G401.6 (cell line): ENCODE measurements around the gene LMBR1L.

ENCODE experiments used
- FAIRE-seq: peaks from 2 replicates; lab custom pipeline; 2012; peaks lifted over from hg19 to GRCh38; lab: Jason Lieb, UNC

The LMBR1L gene

DNA sequence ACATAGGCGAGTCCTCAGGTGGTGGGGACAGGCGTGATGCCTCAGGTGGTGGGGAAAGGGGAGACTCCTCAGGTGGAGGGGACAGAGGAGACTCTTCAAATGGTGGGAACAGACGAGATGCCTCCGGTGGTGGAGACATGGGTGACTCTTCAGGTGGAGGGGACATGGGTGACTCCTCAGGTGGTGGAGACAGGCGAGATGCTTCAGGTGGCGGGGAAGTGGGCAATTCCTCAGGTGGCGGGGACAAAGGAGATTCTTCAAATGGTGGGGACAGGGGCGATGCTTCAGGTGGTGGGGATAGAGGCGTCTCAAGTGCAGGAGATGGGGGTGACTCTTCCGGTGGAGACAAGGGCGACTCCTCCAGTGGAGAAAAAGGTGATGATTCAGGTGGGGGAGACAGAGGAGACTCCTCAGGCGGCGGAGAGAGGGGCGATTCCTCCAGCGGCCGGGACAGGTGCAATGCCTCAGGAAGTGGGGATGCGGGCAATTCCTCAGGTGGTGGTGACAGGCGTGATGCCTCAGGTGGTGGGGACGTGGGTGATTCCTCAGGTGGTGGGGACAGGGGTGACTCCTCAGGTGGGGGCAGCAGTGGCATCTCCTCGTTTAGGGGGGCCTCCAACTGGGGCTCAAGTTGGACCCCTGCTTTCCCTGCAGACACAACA lies 58.7 kb downstream of the LMBR1L start:
- FAIRE-seq, result no peak

DNA sequence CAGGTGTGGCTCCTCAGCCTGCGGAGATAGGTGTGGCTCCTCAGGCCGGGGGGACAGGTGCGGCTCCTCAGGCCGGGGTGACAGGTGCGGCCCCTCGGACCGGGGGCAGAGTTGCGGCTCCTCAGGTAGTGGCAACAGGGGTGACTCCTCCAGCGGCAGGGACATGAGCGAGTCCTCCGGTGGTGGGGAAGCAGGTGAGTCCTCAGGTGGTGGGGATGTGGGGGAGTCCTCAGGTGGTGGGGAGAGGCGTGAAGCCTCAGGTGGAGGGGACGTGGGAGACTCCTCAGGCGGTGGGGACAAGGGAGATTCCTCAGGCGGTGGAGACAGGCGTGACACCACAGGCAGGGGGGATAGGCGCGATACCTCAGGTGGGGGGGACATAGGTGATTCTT lies 59.3 kb downstream of the LMBR1L start:
- FAIRE-seq, result no peak

DNA sequence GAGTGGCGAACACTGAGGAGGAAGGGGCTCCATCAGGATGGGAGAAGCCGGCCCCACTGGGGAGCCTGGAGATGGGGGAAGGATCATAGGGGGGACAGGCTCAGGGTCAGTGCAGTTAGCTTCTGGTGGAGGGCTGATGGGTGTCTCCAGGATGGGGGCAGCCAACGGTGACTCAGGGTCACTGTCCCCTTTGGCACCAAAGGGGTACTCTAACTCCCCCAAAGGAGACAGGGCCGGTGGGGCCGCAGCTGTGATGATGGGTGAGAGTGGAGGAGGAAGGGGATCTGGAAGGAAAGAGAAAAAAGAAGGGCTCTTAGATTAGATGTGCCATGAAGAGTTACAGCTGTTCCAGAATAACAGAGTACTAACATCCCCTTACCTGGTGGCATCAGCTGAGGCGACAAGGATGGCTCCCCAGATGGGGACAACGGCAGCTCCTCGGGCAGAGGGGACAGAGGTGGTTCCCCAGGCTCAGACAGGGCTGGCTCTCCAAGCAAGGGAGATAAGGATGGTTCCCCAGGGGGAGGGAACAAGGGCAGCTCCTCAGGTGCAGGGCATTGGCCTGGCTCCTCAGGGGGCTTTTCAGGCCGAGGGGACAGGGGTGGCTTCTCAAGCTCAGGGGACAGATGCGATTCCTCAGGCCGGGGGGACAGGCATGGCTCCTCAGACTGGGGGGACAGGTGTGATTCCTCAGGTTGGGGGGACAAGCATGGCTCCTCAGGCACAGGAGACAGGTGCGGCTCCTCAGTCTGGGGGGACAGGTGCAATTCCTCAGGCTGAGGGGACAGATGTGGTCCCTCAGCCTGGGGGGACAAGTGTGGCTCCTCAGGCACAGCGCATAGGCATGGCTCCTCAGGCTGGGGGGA lies 59.9 kb downstream of the LMBR1L start:
- no peak for FAIRE-seq

- no peak for FAIRE-seq
Observed at GRCh38 chr12:49049566-49050224, 61.0 kb downstream of the LMBR1L start.

DNA sequence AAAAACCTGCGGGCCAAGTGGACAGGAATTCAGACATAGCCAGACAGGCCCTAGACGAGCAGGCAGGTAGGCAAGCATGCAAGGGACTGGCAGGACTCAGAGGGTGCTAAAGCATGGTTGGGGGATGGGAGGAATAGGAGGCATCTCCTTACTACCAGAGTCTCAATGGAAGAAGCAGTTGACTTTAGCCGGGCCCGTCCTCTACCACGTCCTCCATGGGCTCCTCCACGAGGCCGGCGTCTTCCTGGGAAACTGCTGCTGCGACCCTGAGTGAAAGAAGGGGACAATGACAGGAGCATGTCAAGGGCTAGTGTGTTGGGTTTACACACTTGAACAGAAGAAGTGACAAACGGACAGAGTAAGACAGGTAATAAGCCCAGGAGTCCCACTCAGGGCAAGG lies 61.7 kb downstream of the LMBR1L start:
- FAIRE-seq, result no peak
